ENCODE measurements around the gene KLHL29. TPM values are rescaled to one million over a fixed set of nuclear protein-coding genes. Genes with fewer than 3 reads are reported as not detected.

The KLHL29 gene
- polyA plus RNA-seq, 3 donors, result 1.4 to 10.2 (median 4.6) TPM

- 78 to 85% (median 83%) methylated on average over 10 of the region's 10 CpGs for WGBS, 3 donors
- H3K27ac ChIP-seq (ENCODE audit: low read depth, low read length), result no peak overlapping the region
These were observed 158.3 kb downstream of the KLHL29 start for GRCh38 chr2:23543302-23543701.

GRCh38 chr2:23543728-23544127 lies 158.7 kb downstream of the KLHL29 start:
- no peak overlapping the region for H3K27ac ChIP-seq (ENCODE audit: low read depth, low read length)
- WGBS, 3 donors, result 81 to 83% (median 82%) methylated on average over 9 of the region's 9 CpGs

GRCh38 chr2:23544589-23545295 lies 159.8 kb downstream of the KLHL29 start:
- H3K27ac ChIP-seq (ENCODE audit: low read depth, low read length), result no peak overlapping the region
- 74 to 79% (median 77%) methylated on average over 10 of the region's 10 CpGs for WGBS, 3 donors

- WGBS, 3 donors, result 57 to 75% (median 61%) methylated on average over 11 of the region's 11 CpGs
- H3K27ac ChIP-seq (ENCODE audit: low read depth, low read length), result no peak overlapping the region
These were observed 160.4 kb downstream of the KLHL29 start for GRCh38 chr2:23545396-23545795.

GRCh38 chr2:23545811-23546210 lies 160.8 kb downstream of the KLHL29 start:
- no peak overlapping the region for H3K27ac ChIP-seq (ENCODE audit: low read depth, low read length)
- WGBS, 3 donors, result 84 to 93% (median 92%) methylated on average over 3 of the region's 3 CpGs

- H3K27ac ChIP-seq (ENCODE audit: low read depth, low read length), result no peak overlapping the region
- WGBS, 3 donors, result 80 to 96% (median 93%) methylated on average over 13 of the region's 13 CpGs
These were observed 161.9 kb downstream of the KLHL29 start for GRCh38 chr2:23546913-23547312.

GRCh38 chr2:23547725-23548124 lies 162.7 kb downstream of the KLHL29 start:
- WGBS, 3 donors, result 68 to 77% (median 68%) methylated on average over 6 of the region's 6 CpGs
- H3K27ac ChIP-seq (ENCODE audit: low read depth, low read length), result no peak overlapping the region

- WGBS, 3 donors, result 94 to 98% (median 96%) methylated on average over 14 of the region's 14 CpGs
- H3K27ac ChIP-seq (ENCODE audit: low read depth, low read length), result no peak overlapping the region
These were observed 163.3 kb downstream of the KLHL29 start for GRCh38 chr2:23548143-23548769.

GRCh38 chr2:23549051-23549450 lies 164.1 kb downstream of the KLHL29 start:
- no peak overlapping the region for H3K27ac ChIP-seq (ENCODE audit: low read depth, low read length)
- WGBS, 3 donors, result 49 to 83% (median 79%) methylated on average over 7 of the region's 7 CpGs

GRCh38 chr2:23549821-23550530 lies 165.0 kb downstream of the KLHL29 start:
- no peak overlapping the region for H3K27ac ChIP-seq (ENCODE audit: low read depth, low read length)
- 60 to 76% (median 64%) methylated on average over 16 of the region's 16 CpGs for WGBS, 3 donors

GRCh38 chr2:23550553-23550952 lies 165.6 kb downstream of the KLHL29 start:
- 63 to 77% (median 67%) methylated on average over 7 of the region's 7 CpGs for WGBS, 3 donors
- H3K27ac ChIP-seq (ENCODE audit: low read depth, low read length), result no peak overlapping the region

- WGBS, 3 donors, result 78 to 82% (median 80%) methylated on average over 5 of the region's 5 CpGs
- no peak overlapping the region for H3K27ac ChIP-seq (ENCODE audit: low read depth, low read length)
These were observed 166.9 kb downstream of the KLHL29 start for GRCh38 chr2:23551875-23552274.

- 86 to 93% (median 93%) methylated on average over 10 of the region's 10 CpGs for WGBS, 3 donors
- H3K27ac ChIP-seq (ENCODE audit: low read depth, low read length), result no peak overlapping the region
These were observed 168.6 kb downstream of the KLHL29 start for GRCh38 chr2:23553561-23553960.

- H3K27ac ChIP-seq (ENCODE audit: low read depth, low read length), result no peak overlapping the region
- 61 to 74% (median 65%) methylated on average over 24 of the region's 24 CpGs for WGBS, 3 donors
These were observed 169.2 kb downstream of the KLHL29 start for GRCh38 chr2:23554054-23554697.

GRCh38 chr2:23555944-23556343 lies 171.0 kb downstream of the KLHL29 start:
- no peak overlapping the region for H3K27ac ChIP-seq (ENCODE audit: low read depth, low read length)
- 85 to 90% (median 88%) methylated on average over 11 of the region's 11 CpGs for WGBS, 3 donors

- WGBS, 3 donors, result 57 to 77% (median 73%) methylated on average over 9 of the region's 9 CpGs
- H3K27ac ChIP-seq (ENCODE audit: low read depth, low read length), result no peak overlapping the region
These were observed 171.9 kb downstream of the KLHL29 start for GRCh38 chr2:23556929-23557328.

GRCh38 chr2:23557455-23557854 lies 172.5 kb downstream of the KLHL29 start:
- 88 to 92% (median 89%) methylated on average over 9 of the region's 9 CpGs for WGBS, 3 donors
- H3K27ac ChIP-seq (ENCODE audit: low read depth, low read length), result no peak overlapping the region

- 82 to 87% (median 87%) methylated on average over 20 of the region's 20 CpGs for WGBS, 3 donors
- peak overlapping the region; percentile 12 for H3K27ac ChIP-seq (ENCODE audit: low read depth, low read length)
These were observed 174.7 kb downstream of the KLHL29 start for GRCh38 chr2:23559561-23560239.
